NCI-H146 treated with DMSO at 0.1 percent for 48 hours (cell line): ENCODE data around the gene SLC29A2.

Experiments
- DNase-seq: peaks from one replicate; lab custom pipeline; 2025; ENCODE audit not compliant: unreplicated experiment; lab: John Stamatoyannopoulos, UW

SLC29A2 gene, protein sequence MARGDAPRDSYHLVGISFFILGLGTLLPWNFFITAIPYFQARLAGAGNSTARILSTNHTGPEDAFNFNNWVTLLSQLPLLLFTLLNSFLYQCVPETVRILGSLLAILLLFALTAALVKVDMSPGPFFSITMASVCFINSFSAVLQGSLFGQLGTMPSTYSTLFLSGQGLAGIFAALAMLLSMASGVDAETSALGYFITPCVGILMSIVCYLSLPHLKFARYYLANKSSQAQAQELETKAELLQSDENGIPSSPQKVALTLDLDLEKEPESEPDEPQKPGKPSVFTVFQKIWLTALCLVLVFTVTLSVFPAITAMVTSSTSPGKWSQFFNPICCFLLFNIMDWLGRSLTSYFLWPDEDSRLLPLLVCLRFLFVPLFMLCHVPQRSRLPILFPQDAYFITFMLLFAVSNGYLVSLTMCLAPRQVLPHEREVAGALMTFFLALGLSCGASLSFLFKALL

DNA sequence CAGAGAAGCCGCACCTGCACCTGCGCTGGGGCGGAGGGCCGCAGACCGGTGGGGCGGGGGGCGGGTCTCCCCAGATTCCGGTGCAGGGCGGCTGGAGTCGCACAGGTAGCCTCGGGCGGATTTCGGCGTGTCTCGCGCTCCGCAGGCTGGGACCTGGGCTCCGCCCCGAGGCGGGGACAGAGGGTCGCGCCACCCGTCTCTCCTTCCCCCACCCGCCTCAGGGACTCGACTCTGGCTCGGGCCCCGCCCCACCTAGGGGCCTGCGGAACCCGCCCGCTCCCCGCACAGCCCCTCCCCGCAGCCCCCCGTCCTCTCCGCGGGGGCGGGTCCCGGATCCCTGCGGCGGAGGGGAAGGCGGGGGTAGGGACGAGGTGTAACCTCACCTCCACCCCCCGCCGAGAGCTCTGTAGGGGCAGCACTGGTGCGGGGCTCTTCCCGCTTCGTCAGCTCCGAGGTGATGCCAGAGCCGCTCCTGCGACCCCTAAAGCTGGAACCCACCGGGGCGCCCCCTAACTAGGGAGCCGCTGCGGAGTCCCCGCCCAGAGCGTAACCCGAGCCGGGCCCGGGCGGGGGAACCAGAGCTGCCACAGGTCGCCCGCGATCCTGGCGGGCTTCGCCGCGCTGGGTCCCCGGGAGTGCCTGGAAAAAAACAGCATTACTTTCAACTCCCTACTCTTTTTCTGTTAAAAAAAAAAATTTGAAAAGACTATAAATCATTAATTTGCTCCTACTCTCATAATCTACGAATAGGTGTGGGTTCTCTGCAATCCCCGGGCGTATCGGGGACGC lies at the start of gene SLC29A2:
Gene SLC29A2 (minus strand): TSS at position 134 of the 789 bp plus-strand sequence. CDS start 169 bp downstream, outside the sequence.
- peak; percentile 97 for DNase-seq

GRCh38 chr11:66420671-66421476 lies 49.3 kb upstream of the SLC29A2 start, which contains the start of gene NPAS4:
NPAS4 (plus strand) TSS chr11:66421035; CDS start chr11:66421180, 145 bp downstream.
- DNase-seq, result peak; percentile 64

GRCh38 chr11:66419825-66420224 lies 48.3 kb upstream of the SLC29A2 start:
- no peak for DNase-seq

DNA sequence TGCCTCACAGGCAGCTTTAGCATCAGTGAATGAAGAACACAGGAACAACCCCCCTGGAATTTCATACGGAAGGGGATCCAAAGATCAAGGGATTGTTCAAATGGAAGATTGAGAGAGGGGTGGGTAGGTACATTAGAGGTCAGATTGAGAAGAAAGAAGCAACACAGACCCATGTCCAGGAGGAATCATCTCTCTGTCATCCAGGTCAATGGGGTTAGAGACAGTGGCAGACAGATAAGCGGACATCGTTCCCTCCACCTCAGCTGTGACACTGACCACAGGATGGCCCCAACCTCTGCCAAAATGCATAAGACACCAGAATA lies 47.4 kb upstream of the SLC29A2 start:
- DNase-seq, result no peak

GRCh38 chr11:66418168-66418985 lies 46.8 kb upstream of the SLC29A2 start:
- DNase-seq, result no peak

- no peak for DNase-seq
Measured at GRCh38 chr11:66417000-66417399, 45.4 kb upstream of the SLC29A2 start.

GRCh38 chr11:66415423-66415822 lies 43.9 kb upstream of the SLC29A2 start:
- DNase-seq, result no peak

- DNase-seq, result no peak
Measured at GRCh38 chr11:66414120-66414934, 42.8 kb upstream of the SLC29A2 start.

GRCh38 chr11:66413167-66413566 lies 41.6 kb upstream of the SLC29A2 start:
- no peak for DNase-seq

- no peak for DNase-seq
Measured at GRCh38 chr11:66412110-66412509, 40.5 kb upstream of the SLC29A2 start.

DNA sequence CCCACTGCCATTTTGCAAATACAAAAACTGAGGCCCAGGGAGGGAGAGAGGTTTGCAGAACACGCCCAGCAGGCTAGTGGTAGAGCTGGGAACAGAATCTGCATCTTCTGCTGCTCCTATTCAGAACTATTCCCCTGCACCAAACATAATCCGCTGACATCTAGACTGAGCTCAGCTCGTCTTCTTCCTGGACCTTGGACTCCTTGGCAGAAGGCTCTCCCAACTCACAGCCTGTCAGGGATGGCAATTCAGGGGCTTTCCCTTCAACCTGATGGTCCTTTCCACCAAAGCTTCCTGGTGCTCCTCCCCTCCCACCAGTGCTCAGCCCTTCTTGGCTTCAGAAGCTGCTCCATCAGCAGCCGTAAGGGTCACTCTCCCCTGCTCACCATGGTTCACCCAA lies 39.8 kb upstream of the SLC29A2 start:
- DNase-seq, result no peak

DNA sequence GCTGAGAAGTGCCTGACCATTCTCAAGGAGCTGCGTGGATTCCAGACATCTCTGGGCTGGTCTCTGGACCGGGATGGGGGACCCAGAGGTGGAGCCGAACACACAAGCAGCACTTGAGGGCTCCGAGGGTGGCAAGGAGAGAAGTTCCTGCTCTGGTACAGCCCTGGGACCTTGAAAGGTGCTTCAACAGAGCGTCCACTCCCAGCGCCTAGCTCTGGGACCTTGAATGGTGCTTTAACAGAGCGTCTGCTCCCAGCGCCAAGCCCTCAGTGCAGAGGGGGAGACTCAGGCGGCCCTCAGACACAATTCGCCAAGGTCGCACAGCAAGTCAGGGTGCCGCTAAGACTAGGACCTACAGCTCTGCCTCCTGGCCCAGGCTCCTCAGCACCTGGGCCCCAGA lies 38.6 kb upstream of the SLC29A2 start:
- no peak for DNase-seq

GRCh38 chr11:66409226-66409625 lies 37.7 kb upstream of the SLC29A2 start:
- no peak for DNase-seq

GRCh38 chr11:66408488-66409214 lies 37.1 kb upstream of the SLC29A2 start:
- peak; percentile 79 for DNase-seq

- no peak for DNase-seq
Measured at GRCh38 chr11:66407651-66408050, 36.1 kb upstream of the SLC29A2 start.

- DNase-seq, result no peak
Measured at GRCh38 chr11:66393954-66394353, 22.4 kb upstream of the SLC29A2 start.

DNA sequence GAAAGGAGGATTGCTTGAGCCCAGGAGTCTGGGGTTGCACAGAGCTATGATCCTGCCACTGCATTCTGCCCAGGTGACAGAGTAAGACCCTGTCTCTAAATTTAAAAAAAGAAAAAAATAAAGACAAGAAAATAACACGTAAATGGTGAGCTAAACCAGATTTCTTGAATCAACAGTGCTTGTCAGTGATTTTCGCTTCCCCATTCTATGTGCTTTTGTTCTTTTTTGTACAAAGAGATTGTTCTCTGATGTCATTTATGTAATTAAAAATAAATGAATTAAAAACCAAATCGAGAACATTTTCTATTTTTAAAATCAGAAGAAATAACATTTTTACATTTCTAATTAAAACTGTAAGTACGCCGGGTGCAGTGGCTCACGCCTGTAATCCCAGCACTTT lies 19.8 kb upstream of the SLC29A2 start:
- no peak for DNase-seq

DNA sequence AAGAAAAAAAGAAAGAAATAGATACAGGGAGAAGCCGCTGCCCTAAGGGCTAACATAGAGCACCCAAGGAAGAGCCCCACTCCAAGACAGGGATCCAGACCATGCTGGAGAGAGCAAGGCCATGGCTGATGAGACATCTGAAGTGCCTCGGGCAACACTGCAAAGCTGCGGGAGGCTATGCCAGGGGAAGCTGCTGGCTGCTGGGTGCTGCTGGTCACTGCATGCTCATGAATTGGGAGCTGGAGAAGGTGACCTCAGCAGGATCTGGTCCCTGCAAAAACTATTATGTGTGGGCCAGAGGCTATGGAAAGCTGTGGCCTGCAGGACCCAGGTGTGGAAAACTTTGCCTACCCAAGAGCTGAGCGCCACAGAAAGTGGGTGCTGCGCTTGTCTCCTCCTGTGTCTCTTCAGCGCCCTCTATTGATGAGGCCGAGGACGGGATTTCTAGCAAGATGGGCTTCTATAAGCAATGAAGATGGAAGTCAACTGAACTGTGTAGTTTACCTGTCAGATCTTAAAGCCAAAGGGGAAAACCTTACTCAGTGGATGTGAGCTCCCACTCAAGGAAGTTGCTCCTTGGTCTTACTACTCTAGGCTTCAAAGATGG lies 17.3 kb upstream of the SLC29A2 start:
- DNase-seq, result peak; percentile 60
